Measurements from ENCODE around the gene PCCA.

Gene PCCA

DNA sequence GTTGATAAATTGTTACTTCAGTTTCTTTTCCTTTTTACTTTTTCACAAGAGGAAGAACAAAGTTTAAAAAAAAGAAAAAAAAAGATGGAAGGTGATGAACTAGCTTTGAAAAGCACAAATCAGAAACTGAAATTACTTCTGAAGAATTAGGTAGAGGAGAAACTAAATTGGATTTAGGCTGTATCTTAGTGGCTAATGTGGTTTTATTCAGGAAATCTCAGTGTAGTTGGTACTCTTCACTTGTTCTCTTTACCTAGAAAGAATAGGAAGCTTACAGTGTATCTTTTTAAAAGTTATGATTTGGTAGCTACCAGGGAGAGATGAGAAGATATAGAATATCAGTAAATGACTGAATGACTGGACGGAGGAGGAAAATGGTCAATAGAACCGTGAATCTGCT is 252.0 kb downstream of the PCCA start:
- Histone ChIP-seq H3K4me1 (ENCODE audit: insufficient read depth, low read length) (peaks cover 23% of the 10 kb centered on the region), H3K36me3 (ENCODE audit: insufficient read depth, low read length) (no peaks in the 10 kb centered on the region), H4K20me1 (ENCODE audit: insufficient read depth, low read length) (no peaks in the 10 kb centered on the region), H3K27me3 (ENCODE audit: insufficient read depth, low read length, poor library complexity) (no peaks in the 10 kb centered on the region), H3K27ac (ENCODE audit: low read length) (no peak overlapping the region; the same call in 1 of the 2 replicates), H3K4me2 (ENCODE audit: insufficient read depth, low read length) (peak overlapping the region; percentile 46; the same call in 1 of the 2 replicates), H3K9me3 (ENCODE audit: insufficient read depth, low read length, severe bottlenecking) (no peaks in the 10 kb centered on the region), H2AFZ (ENCODE audit: low read depth, low read length) (no peak overlapping the region), H3K9ac (ENCODE audit: low read depth, low read length) (no peak overlapping the region), H3K4me3 (ENCODE audit: low read depth in 1 of 2, low read length in 2 of 2) (no peak overlapping the region), H3K79me2 (ENCODE audit: insufficient read depth, low read length) (no peaks in the 10 kb centered on the region)
- TF ChIP-seq EZH2 (IDR thresholded peaks at IDR 0.05; ENCODE audit: borderline replicate concordance, low read depth, low read length, severe bottlenecking) = no peak
- TF ChIP-seq CTCF (IDR thresholded peaks at IDR 0.05; ENCODE audit: borderline replicate concordance, extremely low read depth, low read length, poor library complexity, severe bottlenecking) = no peak
- ATAC-seq (ENCODE audit: insufficient read depth, low read depth) = peak; percentile 69
- DNase-seq = no peak

DNA sequence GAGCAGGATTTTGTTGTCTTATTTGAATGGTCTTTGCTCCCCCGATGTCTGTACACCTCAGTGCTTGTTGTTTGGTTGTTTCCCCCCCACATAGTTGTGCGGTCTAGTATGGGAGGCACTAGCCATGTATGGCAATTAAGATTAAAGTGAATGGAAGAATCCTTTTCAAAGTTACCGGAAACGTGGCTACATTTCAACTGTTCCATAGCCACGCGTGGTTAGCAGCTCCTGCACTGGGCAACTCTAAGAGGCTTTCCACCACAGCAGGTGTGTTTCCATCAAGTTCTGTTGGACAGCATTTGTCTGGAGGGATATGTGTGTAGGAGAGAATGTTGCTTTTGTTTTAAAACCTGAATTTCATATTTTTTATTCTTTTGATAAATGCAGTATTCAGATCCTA is 252.4 kb downstream of the PCCA start:
- Histone ChIP-seq H3K4me2 (ENCODE audit: insufficient read depth, low read length) (peak overlapping the region; percentile 46; the same call in 1 of the 2 replicates), H4K20me1 (ENCODE audit: insufficient read depth, low read length) (no peaks in the 10 kb centered on the region), H3K36me3 (ENCODE audit: insufficient read depth, low read length) (no peaks in the 10 kb centered on the region), H2AFZ (ENCODE audit: low read depth, low read length) (no peak overlapping the region), H3K4me3 (ENCODE audit: low read depth in 1 of 2, low read length in 2 of 2) (no peak overlapping the region), H3K4me1 (ENCODE audit: insufficient read depth, low read length) (peaks cover 23% of the 10 kb centered on the region), H3K9ac (ENCODE audit: low read depth, low read length) (no peak overlapping the region), H3K9me3 (ENCODE audit: insufficient read depth, low read length, severe bottlenecking) (no peaks in the 10 kb centered on the region), H3K27me3 (ENCODE audit: insufficient read depth, low read length, poor library complexity) (no peaks in the 10 kb centered on the region), H3K27ac (ENCODE audit: low read length) (peak overlapping the region; percentile 35), H3K79me2 (ENCODE audit: insufficient read depth, low read length) (no peaks in the 10 kb centered on the region)
- TF ChIP-seq EZH2 (IDR thresholded peaks at IDR 0.05; ENCODE audit: borderline replicate concordance, low read depth, low read length, severe bottlenecking) (no peak), CTCF (IDR thresholded peaks at IDR 0.05; ENCODE audit: borderline replicate concordance, extremely low read depth, low read length, poor library complexity, severe bottlenecking) (no peak)
- peak; percentile 93 for ATAC-seq (ENCODE audit: insufficient read depth, low read depth)
- DNase-seq = peak; percentile 62

DNA sequence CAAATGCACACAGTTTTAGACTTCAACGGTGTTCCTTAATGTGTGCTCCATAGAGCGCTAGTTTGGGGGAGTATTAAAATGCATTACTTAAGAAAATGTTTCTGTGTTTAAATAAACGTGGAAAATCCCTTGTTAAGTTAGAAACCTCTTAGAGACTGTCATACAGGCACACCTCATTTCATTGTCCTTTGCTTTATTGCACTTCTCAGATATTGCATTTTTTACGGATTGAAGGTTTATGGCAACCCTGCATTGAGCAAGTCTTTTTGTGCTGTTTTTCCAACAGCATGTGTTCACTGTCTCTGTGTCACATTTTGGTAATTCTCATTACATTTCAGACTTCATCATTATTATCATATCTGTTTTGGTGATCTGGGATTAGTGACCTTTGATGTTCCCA is 255.7 kb downstream of the PCCA start:
- H3K36me3 ChIP-seq (ENCODE audit: insufficient read depth, low read length) = no peaks in the 10 kb centered on the region
- no peak for ATAC-seq (ENCODE audit: insufficient read depth, low read depth)
- no peaks in the 10 kb centered on the region for H3K27me3 ChIP-seq (ENCODE audit: insufficient read depth, low read length, poor library complexity)
- no peak for DNase-seq
- no peaks in the 10 kb centered on the region for H3K9me3 ChIP-seq (ENCODE audit: insufficient read depth, low read length, severe bottlenecking)
- H2AFZ ChIP-seq (ENCODE audit: low read depth, low read length) = no peak overlapping the region
- H3K27ac ChIP-seq (ENCODE audit: low read length) = no peak overlapping the region
- no peak overlapping the region for H3K4me2 ChIP-seq (ENCODE audit: insufficient read depth, low read length)
- TF ChIP-seq CTCF (IDR thresholded peaks at IDR 0.05; ENCODE audit: borderline replicate concordance, extremely low read depth, low read length, poor library complexity, severe bottlenecking) = no peak
- no peak overlapping the region for H3K9ac ChIP-seq (ENCODE audit: low read depth, low read length)
- H4K20me1 ChIP-seq (ENCODE audit: insufficient read depth, low read length) = no peaks in the 10 kb centered on the region
- H3K79me2 ChIP-seq (ENCODE audit: insufficient read depth, low read length) = no peaks in the 10 kb centered on the region
- H3K4me1 ChIP-seq (ENCODE audit: insufficient read depth, low read length) = peaks cover 22% of the 10 kb centered on the region
- no peak overlapping the region for H3K4me3 ChIP-seq (ENCODE audit: low read depth in 1 of 2, low read length in 2 of 2)

DNA sequence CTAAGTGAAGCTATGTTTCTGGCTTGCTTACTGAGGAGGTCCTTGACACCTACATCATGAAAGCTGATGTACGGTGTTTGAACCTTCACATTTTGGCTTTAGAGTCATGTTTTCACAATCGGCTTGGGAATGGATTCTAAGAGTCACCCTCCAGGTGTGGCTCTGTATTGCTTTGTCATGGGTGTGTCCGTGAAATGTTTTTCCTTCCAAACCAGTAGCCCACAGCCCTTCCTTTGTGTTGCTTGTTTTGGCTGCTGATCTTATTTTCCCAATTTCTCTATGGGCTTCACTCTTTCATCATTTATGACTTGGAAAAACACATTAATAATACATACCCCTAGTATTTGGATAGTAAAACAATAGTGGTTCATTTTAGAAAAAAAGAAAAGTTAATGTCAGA is 259.1 kb downstream of the PCCA start:
- H3K27me3 ChIP-seq (ENCODE audit: insufficient read depth, low read length, poor library complexity) = no peaks in the 10 kb centered on the region
- H3K36me3 ChIP-seq (ENCODE audit: insufficient read depth, low read length) = no peaks in the 10 kb centered on the region
- H3K79me2 ChIP-seq (ENCODE audit: insufficient read depth, low read length) = no peaks in the 10 kb centered on the region
- H4K20me1 ChIP-seq (ENCODE audit: insufficient read depth, low read length) = no peaks in the 10 kb centered on the region
- no peak overlapping the region for H3K4me2 ChIP-seq (ENCODE audit: insufficient read depth, low read length)
- no peak overlapping the region for H3K9ac ChIP-seq (ENCODE audit: low read depth, low read length)
- no peak overlapping the region for H2AFZ ChIP-seq (ENCODE audit: low read depth, low read length)
- ATAC-seq (ENCODE audit: insufficient read depth, low read depth) = no peak
- no peak overlapping the region for H3K27ac ChIP-seq (ENCODE audit: low read length)
- TF ChIP-seq EZH2 (IDR thresholded peaks at IDR 0.05; ENCODE audit: borderline replicate concordance, low read depth, low read length, severe bottlenecking) (no peak), CTCF (IDR thresholded peaks at IDR 0.05; ENCODE audit: borderline replicate concordance, extremely low read depth, low read length, poor library complexity, severe bottlenecking) (no peak)
- no peak overlapping the region for H3K4me3 ChIP-seq (ENCODE audit: low read depth in 1 of 2, low read length in 2 of 2)
- DNase-seq = no peak
- no peaks in the 10 kb centered on the region for H3K4me1 ChIP-seq (ENCODE audit: insufficient read depth, low read length)
- no peaks in the 10 kb centered on the region for H3K9me3 ChIP-seq (ENCODE audit: insufficient read depth, low read length, severe bottlenecking)

Measured in DND-41 (cell line).